Activated CD8-positive, alpha-beta T cell treated with anti-CD3 and anti-CD28 coated beads for 36 hours (primary cell): ENCODE results near the gene CPPED1. TPM values are rescaled to one million over a fixed set of nuclear protein-coding genes. Genes with fewer than 3 reads are reported as not detected.

Source experiments
- ATAC-seq: fragments of 200-7000 bp; cut with Tn5 transposase; one replicate; pipeline ENCODE4 v1.10.0; 2021; ENCODE audit warnings: mild to moderate bottlenecking, moderate library complexity
- CTCF ChIA-PET: fragments of 350-600 bp; sonication (Branson Sonifier 250); formaldehyde crosslinking; loops from one replicate; lab custom pipeline; 2021; ENCODE audit warnings: antibody characterized with exemption; lab: Charles Lee
- POLR2A ChIA-PET: fragments of 350-600 bp; sonication (Branson Sonifier 250); formaldehyde crosslinking; loops from one replicate; lab custom pipeline; 2021; ENCODE audit warnings: antibody characterized with exemption; lab: Charles Lee
- DNase-seq: peaks from one replicate; pipeline ENCODE4 v3.0.0-alpha.2; 2020
- H3K27ac Mint-ChIP-seq: one replicate; pipeline ENCODE4 v1.8.0; 2021; ENCODE audit warnings: mild to moderate bottlenecking, mixed read lengths
- H3K27me3 Mint-ChIP-seq: one replicate; pipeline ENCODE4 v1.8.0; 2021; ENCODE audit warnings: mixed read lengths
- H3K36me3 Mint-ChIP-seq: one replicate; pipeline ENCODE4 v1.8.0; 2021; ENCODE audit warnings: low read depth, mixed read lengths
- H3K4me1 Mint-ChIP-seq: one replicate; pipeline ENCODE4 v1.8.0; 2021; ENCODE audit warnings: low read depth, mixed read lengths
- H3K4me3 Mint-ChIP-seq: one replicate; pipeline ENCODE4 v1.8.0; 2021; ENCODE audit warnings: mild to moderate bottlenecking, moderate library complexity, mixed read lengths
- H3K9me3 Mint-ChIP-seq: one replicate; pipeline ENCODE4 v1.8.0; 2021; ENCODE audit warnings: mixed read lengths
- intact Hi-C: fragments of 100-400 bp; cut with micrococcal nuclease; formaldehyde crosslinking; loops from one replicate; pipeline ENCODE4 v1.10.0; 2022
- total RNA-seq, 2 experiments: library from RNA; stranded (reverse); gene quantifications; one replicate each; pipeline ENCODE4 v1.2.3, GENCODE V29; 2021
- TF ChIP-seq, protein P1 (sequence below): fragments of 200-600 bp; IDR thresholded peaks from one replicate; pipeline ENCODE4 v1.8.0; 2022; ENCODE audit warnings: antibody characterized with exemption, mild to moderate bottlenecking

CPPED1 gene
- total RNA-seq, 2 experiments from 2014 or later: 5.0 to 5.7 TPM

DNA sequence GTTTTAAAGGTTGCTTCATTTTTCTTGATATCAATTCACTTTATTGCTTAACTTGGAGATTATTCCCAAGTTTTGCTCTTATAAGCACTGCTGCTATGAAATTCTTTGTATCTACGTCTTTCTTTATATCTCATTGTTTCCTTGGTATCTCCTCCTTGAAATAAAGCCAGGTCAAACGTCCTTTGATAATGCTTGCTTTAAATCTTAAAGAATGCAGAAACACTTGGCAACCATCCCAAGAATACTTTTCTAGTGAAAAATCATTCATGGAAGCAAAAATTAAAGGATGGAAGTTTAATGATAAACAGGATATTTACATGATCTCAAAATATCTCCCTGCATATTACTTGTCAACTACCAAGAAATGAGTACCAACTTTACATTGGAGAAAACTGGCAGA, 175.2 kb downstream of the CPPED1 start:
- Mint-ChIP-seq H3K4me3 (no peak overlapping the region), H3K36me3 (no peaks in the 10 kb centered on the region), H3K9me3 (no peaks in the 10 kb centered on the region), H3K4me1 (peaks cover 2% of the 10 kb centered on the region), H3K27ac (no peak overlapping the region), H3K27me3 (peaks cover 3% of the 10 kb centered on the region)
- TF ChIP-seq, protein P1, sequence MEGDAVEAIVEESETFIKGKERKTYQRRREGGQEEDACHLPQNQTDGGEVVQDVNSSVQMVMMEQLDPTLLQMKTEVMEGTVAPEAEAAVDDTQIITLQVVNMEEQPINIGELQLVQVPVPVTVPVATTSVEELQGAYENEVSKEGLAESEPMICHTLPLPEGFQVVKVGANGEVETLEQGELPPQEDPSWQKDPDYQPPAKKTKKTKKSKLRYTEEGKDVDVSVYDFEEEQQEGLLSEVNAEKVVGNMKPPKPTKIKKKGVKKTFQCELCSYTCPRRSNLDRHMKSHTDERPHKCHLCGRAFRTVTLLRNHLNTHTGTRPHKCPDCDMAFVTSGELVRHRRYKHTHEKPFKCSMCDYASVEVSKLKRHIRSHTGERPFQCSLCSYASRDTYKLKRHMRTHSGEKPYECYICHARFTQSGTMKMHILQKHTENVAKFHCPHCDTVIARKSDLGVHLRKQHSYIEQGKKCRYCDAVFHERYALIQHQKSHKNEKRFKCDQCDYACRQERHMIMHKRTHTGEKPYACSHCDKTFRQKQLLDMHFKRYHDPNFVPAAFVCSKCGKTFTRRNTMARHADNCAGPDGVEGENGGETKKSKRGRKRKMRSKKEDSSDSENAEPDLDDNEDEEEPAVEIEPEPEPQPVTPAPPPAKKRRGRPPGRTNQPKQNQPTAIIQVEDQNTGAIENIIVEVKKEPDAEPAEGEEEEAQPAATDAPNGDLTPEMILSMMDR: no peak
- ChIA-PET CTCF (no interaction called here), POLR2A (no interaction called here)
- no peak for ATAC-seq
- intact Hi-C loops: no loop called here
- DNase-seq: no peak

DNA sequence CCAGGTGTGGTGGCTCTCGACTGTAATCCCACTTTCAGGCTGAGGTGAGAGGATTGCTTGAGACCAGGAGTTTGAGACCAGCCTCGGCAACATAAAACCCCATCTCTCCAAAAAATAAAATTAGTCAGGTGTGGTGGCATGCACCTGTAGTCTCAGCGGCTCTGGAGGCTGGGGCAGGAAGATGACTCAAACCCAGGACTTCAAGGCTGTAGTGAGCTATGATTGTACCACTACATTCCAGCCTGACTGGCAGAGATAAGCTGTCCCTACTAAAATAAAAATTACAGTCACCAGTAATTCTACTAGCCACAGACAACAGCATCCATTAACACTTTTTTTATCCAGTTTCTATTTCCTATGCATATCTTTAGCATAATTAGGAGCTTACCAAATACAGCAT, 176.3 kb downstream of the CPPED1 start:
- Mint-ChIP-seq H3K27ac (no peak overlapping the region), H3K36me3 (no peaks in the 10 kb centered on the region), H3K27me3 (peaks cover 3% of the 10 kb centered on the region), H3K4me3 (no peak overlapping the region), H3K4me1 (peaks cover 2% of the 10 kb centered on the region), H3K9me3 (no peaks in the 10 kb centered on the region)
- CTCF ChIA-PET: no interaction called here
- TF ChIP-seq, protein P1: no peak
- POLR2A ChIA-PET: no interaction called here
- ATAC-seq (no peak), DNase-seq (no peak)
- intact Hi-C loops: no loop called here

DNA sequence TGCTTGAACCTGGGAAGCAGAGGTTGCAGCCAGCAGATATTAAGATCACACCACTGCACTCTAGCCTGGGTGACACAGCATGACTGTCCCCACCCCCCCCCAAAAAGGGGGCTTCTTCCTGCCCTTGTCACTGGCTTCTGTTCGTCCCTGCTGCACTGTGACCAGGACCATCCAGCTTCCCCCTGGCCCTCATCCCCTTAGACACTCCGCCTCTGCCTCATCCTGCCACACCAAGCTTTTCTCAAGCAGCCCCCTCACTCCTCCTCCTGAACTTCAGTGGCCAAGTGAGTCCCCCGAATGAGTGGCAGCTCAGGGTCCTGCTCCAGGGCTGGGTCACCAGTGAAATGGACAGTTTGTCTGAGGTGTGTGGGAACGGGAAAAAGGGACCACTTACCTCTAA, 177.3 kb downstream of the CPPED1 start:
- intact Hi-C loops: no loop called here
- Mint-ChIP-seq H3K27ac (no peak overlapping the region), H3K9me3 (no peaks in the 10 kb centered on the region), H3K36me3 (no peaks in the 10 kb centered on the region), H3K4me1 (peaks cover 2% of the 10 kb centered on the region), H3K27me3 (peaks cover 3% of the 10 kb centered on the region), H3K4me3 (no peak overlapping the region)
- TF ChIP-seq, protein P1: no peak
- ATAC-seq (no peak), DNase-seq (no peak)
- ChIA-PET POLR2A (interaction anchor here (0.6 to 0.7 kb wide), 2 partner anchors 10 to 326 kb away, joined by 3 to 4 read pairs; no protein-coding TSS in a partner anchor), CTCF (no interaction called here)

DNA sequence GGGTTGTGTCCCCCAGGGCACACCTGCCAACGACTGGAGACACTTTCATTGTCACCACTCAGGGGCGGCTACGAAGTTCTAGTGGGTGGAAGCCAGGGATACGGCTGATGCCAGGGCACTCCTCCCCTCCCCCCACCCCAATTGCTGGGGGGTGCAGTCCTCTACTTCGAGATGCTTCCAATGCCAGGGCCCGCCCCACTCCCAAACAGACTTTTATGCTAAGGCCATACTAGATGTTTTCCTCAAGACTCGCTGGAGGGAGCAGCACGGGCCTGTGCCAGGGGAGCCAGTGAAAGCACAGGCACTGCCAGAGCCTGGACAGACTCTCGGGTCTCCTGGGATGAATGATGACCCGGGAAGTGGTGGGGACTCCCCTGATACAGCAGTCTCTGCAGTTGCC, 178.0 kb downstream of the CPPED1 start:
- ATAC-seq (no peak), DNase-seq (no peak)
- ChIA-PET POLR2A (interaction anchor here (0.6 kb wide), 1 partner anchor 327 kb away, joined by 4 read pairs; no protein-coding TSS in a partner anchor), CTCF (no interaction called here)
- Mint-ChIP-seq H3K27me3 (peaks cover 2% of the 10 kb centered on the region), H3K4me3 (no peak overlapping the region), H3K36me3 (no peaks in the 10 kb centered on the region), H3K4me1 (peaks cover 2% of the 10 kb centered on the region), H3K27ac (no peak overlapping the region), H3K9me3 (no peaks in the 10 kb centered on the region)
- intact Hi-C loops: no loop called here
- TF ChIP-seq, protein P1: no peak

DNA sequence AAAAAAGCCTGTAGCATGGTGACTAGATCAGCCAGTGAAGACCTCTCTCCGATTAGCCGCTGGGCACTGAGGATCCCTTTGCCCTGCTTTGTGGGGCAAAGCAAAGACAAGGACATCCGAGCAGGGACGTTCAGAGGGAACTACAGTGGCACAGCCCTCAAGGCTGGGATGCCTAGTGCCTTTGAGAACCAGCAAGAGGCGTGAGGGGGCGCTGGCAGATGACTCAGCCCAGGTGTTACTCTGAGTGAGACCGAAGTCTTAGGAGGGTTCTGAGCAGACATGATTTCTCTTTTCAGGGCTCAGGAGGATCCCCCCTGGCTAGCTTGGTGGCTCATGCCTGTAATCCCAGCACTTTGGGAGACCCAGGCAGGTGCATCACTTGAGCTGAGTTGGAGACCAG, 178.6 kb downstream of the CPPED1 start:
- no peak overlapping the region for H3K27ac Mint-ChIP-seq
- no peaks in the 10 kb centered on the region for H3K27me3 Mint-ChIP-seq
- TF ChIP-seq, protein P1: no peak
- intact Hi-C loops: no loop called here
- CTCF ChIA-PET: no interaction called here
- H3K9me3 Mint-ChIP-seq: no peaks in the 10 kb centered on the region
- H3K36me3 Mint-ChIP-seq: no peaks in the 10 kb centered on the region
- H3K4me1 Mint-ChIP-seq: peaks cover 2% of the 10 kb centered on the region
- ATAC-seq (peak; percentile 55), DNase-seq (peak; percentile 45)
- POLR2A ChIA-PET: no interaction called here
- no peak overlapping the region for H3K4me3 Mint-ChIP-seq
